ENCODE measurements around the gene FAM136A.
"Not testable (repeated sequence)": the region's sequence is repeated elsewhere in the genome, so short reads cannot be mapped to it uniquely, and the experiment has no call there.

FAM136A gene

GRCh38 chr2:70300771-70301343 is 1.0 kb downstream of the FAM136A start:
- in situ Hi-C loops (cut with MboI; ENCODE audit: low sequenced_read_pairs), result loop anchor here (25.0 kb wide), 1 partner anchor 336 kb away; no protein-coding TSS in a partner anchor

- in situ Hi-C loops (cut with MboI; ENCODE audit: low sequenced_read_pairs), result not testable (repeated sequence)
Measured at GRCh38 chr2:70297828-70298227, 4.0 kb downstream of the FAM136A start.

- in situ Hi-C loops (cut with MboI; ENCODE audit: low sequenced_read_pairs), result no loop called here
Measured at GRCh38 chr2:70283500-70284191, 18.2 kb downstream of the FAM136A start.

GRCh38 chr2:70282439-70282838 is 19.4 kb downstream of the FAM136A start:
- in situ Hi-C loops (cut with MboI; ENCODE audit: low sequenced_read_pairs), result no loop called here

- in situ Hi-C loops (cut with MboI; ENCODE audit: low sequenced_read_pairs), result no loop called here
Measured at GRCh38 chr2:70280242-70280798, 21.5 kb downstream of the FAM136A start.

GRCh38 chr2:70270323-70270722 is 31.5 kb downstream of the FAM136A start:
- in situ Hi-C loops (cut with MboI; ENCODE audit: low sequenced_read_pairs), result no loop called here

GRCh38 chr2:70269422-70270302 is 32.2 kb downstream of the FAM136A start:
- in situ Hi-C loops (cut with MboI; ENCODE audit: low sequenced_read_pairs), result not testable (repeated sequence)

- in situ Hi-C loops (cut with MboI; ENCODE audit: low sequenced_read_pairs), result not testable (repeated sequence)
Measured at GRCh38 chr2:70266925-70267324, 34.9 kb downstream of the FAM136A start.

- in situ Hi-C loops (cut with MboI; ENCODE audit: low sequenced_read_pairs), result no loop called here
Measured at GRCh38 chr2:70261501-70261900, 40.4 kb downstream of the FAM136A start.

- in situ Hi-C loops (cut with MboI; ENCODE audit: low sequenced_read_pairs), result no loop called here
Measured at GRCh38 chr2:70258532-70258875, 43.4 kb downstream of the FAM136A start.

- in situ Hi-C loops (cut with MboI; ENCODE audit: low sequenced_read_pairs), result no loop called here
Measured at GRCh38 chr2:70255637-70256314, 46.1 kb downstream of the FAM136A start.

- in situ Hi-C loops (cut with MboI; ENCODE audit: low sequenced_read_pairs), result no loop called here
Measured at GRCh38 chr2:70250434-70250833, 51.4 kb downstream of the FAM136A start.

- in situ Hi-C loops (cut with MboI; ENCODE audit: low sequenced_read_pairs), result no loop called here
Measured at GRCh38 chr2:70248181-70248847, 53.6 kb downstream of the FAM136A start, which contains the start of gene TIA1. Gene TIA1 (minus strand): TSS chr2:70248628. CDS start chr2:70248430, 198 bp downstream.

GRCh38 chr2:70247364-70248180 is 54.3 kb downstream of the FAM136A start:
- in situ Hi-C loops (cut with MboI; ENCODE audit: low sequenced_read_pairs), result no loop called here

Measured in hTERT RPE-1 (cell line).